ENCODE results near the gene PTH1R.
"Not testable (repeated sequence)": the region's sequence is repeated elsewhere in the genome, so short reads cannot be mapped to it uniquely, and the experiment has no call there.

The PTH1R gene

GRCh38 chr3:46901591-46902187 is 24.2 kb downstream of the PTH1R start:
- DNase-seq = no peak

GRCh38 chr3:46902188-46902631 is 24.7 kb downstream of the PTH1R start:
- no peak for DNase-seq

- no peak for DNase-seq
Measured at GRCh38 chr3:46903341-46904302, 26.1 kb downstream of the PTH1R start.

GRCh38 chr3:46904303-46905212 is 27.0 kb downstream of the PTH1R start:
- DNase-seq = no peak

DNA sequence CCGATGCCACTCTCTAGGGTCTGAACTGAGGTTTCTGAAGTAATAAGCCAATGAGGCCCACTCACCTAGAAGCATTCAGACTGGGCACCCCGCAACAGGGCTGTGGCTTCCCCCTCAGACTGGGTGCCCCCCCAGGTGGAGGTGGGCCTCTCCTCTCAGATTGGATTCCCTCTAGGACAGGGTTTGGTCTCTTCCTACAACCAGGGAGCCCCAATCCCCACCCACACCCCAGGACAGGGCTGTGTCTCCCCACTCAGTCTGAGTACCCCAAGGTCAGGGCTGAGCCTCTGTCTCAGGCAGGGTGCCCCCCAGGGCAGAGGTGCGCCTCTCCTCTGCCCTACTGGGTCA is 27.7 kb downstream of the PTH1R start:
- DNase-seq = no peak

- no peak for DNase-seq
Measured at GRCh38 chr3:46905661-46906451, 28.3 kb downstream of the PTH1R start.

- no peak for DNase-seq
Measured at GRCh38 chr3:46906471-46907058, 29.0 kb downstream of the PTH1R start.

- DNase-seq = no peak
Measured at GRCh38 chr3:46907271-46907670, 29.8 kb downstream of the PTH1R start.

- no peak for DNase-seq
Measured at GRCh38 chr3:46907960-46908293, 30.4 kb downstream of the PTH1R start.

GRCh38 chr3:46908294-46908985 is 30.9 kb downstream of the PTH1R start:
- DNase-seq = no peak

DNA sequence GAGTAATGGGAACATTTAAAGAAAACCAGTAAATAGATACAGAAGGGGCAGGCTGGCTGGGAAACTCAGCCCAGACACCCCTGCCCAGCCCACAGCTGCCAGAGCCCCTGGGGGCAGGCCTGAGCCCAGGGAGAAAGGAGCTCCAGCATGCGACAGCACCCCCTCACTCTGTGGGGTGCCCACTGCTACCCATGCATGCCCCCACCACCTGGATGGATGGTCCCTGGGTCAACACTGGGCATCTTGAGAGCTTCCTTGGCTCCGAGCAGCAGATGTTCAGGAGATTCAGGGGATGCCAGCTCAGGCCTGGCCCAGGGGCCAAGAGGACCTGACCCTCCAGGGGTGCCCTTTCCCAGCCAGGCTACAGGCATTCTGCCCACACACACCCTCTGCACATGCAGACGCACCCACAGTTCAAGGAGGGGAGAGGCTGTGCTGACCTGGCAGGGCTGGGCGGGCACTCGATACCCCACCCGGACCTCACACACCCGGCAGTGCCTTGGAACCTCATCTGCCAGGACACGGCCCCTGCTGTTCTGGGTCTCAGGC is 31.5 kb downstream of the PTH1R start:
- DNase-seq = no peak

DNA sequence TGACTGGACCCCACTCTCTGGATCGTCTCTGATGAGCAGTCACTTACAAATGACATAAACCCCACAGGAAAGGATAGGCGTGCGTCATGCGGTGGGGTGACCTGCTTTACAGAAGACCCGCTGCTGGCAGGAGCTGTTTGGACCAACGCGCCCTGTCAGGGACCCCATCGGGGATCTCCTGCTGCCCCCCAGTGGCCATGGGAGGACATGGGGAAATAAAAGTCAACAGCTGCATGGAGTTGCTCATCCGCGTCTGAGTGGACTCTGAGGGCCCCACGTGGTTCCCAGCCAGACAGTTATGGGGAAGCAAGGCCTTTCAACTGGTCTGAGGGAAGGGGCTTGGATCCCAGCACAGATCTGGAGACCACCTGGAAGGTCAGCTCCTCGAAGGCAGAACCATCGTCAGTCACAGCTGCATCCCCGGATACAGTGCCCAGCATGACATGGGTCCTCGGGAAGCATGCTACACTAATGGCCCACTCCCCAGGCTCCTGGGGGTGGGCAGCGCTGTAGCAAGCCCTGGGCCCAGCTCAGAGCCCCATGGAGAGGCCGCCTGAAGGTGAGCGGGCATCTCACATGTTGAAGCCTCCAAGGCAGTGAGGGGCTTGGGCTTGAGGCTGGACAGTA is 32.1 kb downstream of the PTH1R start:
- DNase-seq = peak; percentile 65

GRCh38 chr3:46910166-46910760 is 32.7 kb downstream of the PTH1R start:
- DNase-seq = no peak

DNA sequence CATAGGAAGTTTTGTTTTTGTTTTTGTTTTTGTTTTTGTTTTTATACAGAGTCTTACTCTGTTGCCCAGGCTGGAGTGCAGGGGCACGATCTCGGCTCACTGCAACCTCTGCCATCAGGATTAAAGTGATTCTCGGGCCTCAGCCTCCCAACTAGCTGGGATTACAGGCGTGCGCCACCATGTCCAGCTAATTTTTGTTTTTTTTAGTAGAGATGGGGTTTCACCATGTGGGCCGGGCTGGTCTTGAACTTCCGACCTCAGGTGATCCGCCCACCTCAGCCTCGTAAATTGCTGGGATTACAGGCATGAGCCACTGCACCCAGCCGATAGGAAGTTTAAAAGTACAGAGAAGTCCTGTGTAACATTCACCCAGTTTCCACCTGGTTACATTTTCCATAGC is 33.4 kb downstream of the PTH1R start:
- DNase-seq = not testable (repeated sequence)

GRCh38 chr3:46912986-46913385 is 35.5 kb downstream of the PTH1R start:
- DNase-seq = no peak

- DNase-seq = no peak
Measured at GRCh38 chr3:46913644-46914043, 36.1 kb downstream of the PTH1R start.

- no peak for DNase-seq
Measured at GRCh38 chr3:46914849-46915248, 37.3 kb downstream of the PTH1R start.

GRCh38 chr3:46915297-46915822 is 37.8 kb downstream of the PTH1R start:
- DNase-seq = no peak

DNA sequence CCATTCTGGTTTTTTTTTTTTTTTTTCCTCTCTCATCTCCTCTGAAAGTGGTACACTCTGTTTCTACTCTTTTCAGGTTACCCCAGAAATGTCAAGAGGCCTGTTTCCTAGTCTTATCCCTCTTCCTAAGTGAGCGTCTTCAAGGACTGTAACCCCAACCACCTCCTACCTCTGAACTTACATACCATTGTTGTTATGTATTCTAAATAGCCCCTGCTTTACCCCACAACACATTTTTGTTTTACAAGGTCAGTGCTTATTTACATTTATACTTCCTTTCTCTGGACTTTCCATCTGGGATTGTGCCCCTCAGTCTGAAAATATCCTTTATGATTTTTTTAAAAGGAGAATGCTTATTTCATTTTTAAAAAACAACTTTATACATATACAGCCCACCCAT is 38.8 kb downstream of the PTH1R start:
- no peak for DNase-seq

DNA sequence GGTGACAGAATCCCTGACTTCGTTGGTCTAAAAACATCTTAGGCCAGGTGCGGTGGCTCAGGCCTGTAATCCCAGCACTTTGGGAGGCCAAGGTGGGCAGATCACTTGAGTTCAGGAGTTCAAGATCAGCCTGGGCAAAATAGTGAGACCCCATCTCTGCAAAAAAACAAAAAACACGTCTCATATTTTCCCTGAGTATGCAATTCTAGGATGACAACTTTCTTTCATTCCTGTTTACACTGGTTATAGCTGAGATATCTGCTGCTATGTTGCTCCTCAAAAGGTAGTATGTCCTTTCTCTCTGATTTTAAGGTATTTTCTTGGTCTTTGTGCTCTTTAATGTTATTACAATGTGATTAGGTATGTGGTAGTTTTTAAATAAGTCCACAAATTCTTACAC is 39.3 kb downstream of the PTH1R start:
- DNase-seq = no peak
